Hematopoietic multipotent progenitor cell treated with erythropoietin and hydrocortisone succinate and interleukin-3 and kit ligand, for 6 days (in vitro differentiated cells): Measurements from ENCODE around the gene BCAS3.
"Not testable (repeated sequence)": the region's sequence is repeated elsewhere in the genome, so short reads cannot be mapped to it uniquely, and the experiment has no call there.

Source experiments
- DNase-seq: peaks from one replicate; pipeline ENCODE4 v3.0.0-alpha.2; 2015

Gene BCAS3

GRCh38 chr17:61136296-61136695 is 458.6 kb downstream of the BCAS3 start:
- DNase-seq: no peak

GRCh38 chr17:61139219-61139618 is 461.6 kb downstream of the BCAS3 start:
- peak; percentile 72 for DNase-seq

- DNase-seq: no peak
Observed at GRCh38 chr17:61140081-61140786, 462.6 kb downstream of the BCAS3 start.

- DNase-seq: no peak
Observed at GRCh38 chr17:61143026-61143425, 465.4 kb downstream of the BCAS3 start.

- DNase-seq: no peak
Observed at GRCh38 chr17:61144137-61144536, 466.5 kb downstream of the BCAS3 start.

- DNase-seq: peak; percentile 63
Observed at GRCh38 chr17:61144617-61145564, 467.2 kb downstream of the BCAS3 start.

- not testable (repeated sequence) for DNase-seq
Observed at GRCh38 chr17:61146833-61147232, 469.2 kb downstream of the BCAS3 start.

GRCh38 chr17:61149106-61149825 is 471.6 kb downstream of the BCAS3 start:
- DNase-seq: no peak

- DNase-seq: no peak
Observed at GRCh38 chr17:61149862-61150362, 472.3 kb downstream of the BCAS3 start.

GRCh38 chr17:61150686-61151299 is 473.1 kb downstream of the BCAS3 start:
- DNase-seq: no peak

- no peak for DNase-seq
Observed at GRCh38 chr17:61152898-61153297, 475.2 kb downstream of the BCAS3 start.

- DNase-seq: no peak
Observed at GRCh38 chr17:61155590-61156237, 478.1 kb downstream of the BCAS3 start.

GRCh38 chr17:61157246-61157886 is 479.7 kb downstream of the BCAS3 start:
- peak; percentile 56 for DNase-seq

- DNase-seq: no peak
Observed at GRCh38 chr17:61158376-61158775, 480.7 kb downstream of the BCAS3 start.

GRCh38 chr17:61159221-61159814 is 481.7 kb downstream of the BCAS3 start:
- DNase-seq: no peak

- no peak for DNase-seq
Observed at GRCh38 chr17:61160204-61160603, 482.6 kb downstream of the BCAS3 start.

GRCh38 chr17:61160789-61161445 is 483.3 kb downstream of the BCAS3 start:
- DNase-seq: no peak

GRCh38 chr17:61161615-61162134 is 484.0 kb downstream of the BCAS3 start:
- no peak for DNase-seq

- no peak for DNase-seq
Observed at GRCh38 chr17:61164517-61164916, 486.9 kb downstream of the BCAS3 start.

GRCh38 chr17:61167075-61167474 is 489.4 kb downstream of the BCAS3 start:
- peak; percentile 55 for DNase-seq
